Lower leg skin (tissue), 3 donors: ENCODE data around the gene CPXM2.

Experiments used
- CTCF ChIP-seq, 3 donors: fragments of 450-650 bp; IDR thresholded peaks; one replicate each; pipeline ENCODE4 v1.5.1; 2016; ENCODE audit warnings: antibody characterized with exemption in 3 of 3, mild to moderate bottlenecking in 3 of 3, moderate library complexity in 2 of 3
- POLR2A ChIP-seq, 2 donors: fragments of 450-650 bp; IDR thresholded peaks; one replicate each; pipeline ENCODE4 v1.6.1; 2016 to 2017; ENCODE audit warnings: antibody characterized with exemption in 2 of 2, mild to moderate bottlenecking in 1 of 2, moderate library complexity in 1 of 2

DNA sequence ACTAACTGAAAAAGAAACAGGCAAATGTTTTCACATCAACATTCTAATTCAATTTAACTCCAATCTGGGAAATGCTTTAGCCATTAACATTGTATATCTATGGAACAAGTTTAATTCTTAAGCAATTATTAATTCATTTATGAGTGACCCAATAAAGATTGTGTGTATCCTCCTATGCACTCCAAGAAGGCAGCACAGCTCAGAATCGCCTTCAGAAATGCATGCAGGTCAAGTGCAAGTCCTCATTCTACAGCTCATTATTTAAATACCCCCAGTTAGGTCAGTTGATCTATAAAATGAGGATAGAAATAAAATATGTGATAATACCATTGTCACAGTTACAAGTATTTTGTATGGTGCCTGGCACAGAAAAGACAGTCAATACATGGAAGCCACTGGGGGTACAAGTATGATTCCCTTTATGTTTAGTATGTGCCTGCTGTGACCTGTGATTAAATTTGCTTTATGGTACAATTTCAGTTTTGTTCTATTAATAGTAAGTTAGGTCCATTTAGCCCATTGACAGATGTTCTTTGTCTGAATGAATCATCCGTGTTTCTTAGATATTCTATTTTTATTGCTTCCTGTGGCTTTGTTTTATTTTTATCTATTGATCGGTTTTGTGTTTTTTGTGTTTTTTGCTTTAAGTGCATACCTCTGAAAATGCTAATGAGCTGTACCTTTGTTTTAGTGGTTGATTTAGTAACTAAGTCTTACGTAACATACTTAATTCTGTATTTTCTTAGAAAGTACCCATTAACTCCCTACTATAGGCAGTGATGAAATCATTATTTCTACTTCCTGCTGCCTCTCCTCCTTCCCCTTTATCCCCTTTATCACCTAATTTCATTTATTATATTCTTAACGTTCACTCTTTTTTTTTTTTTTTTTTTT lies 42.8 kb downstream of the CPXM2 start:
- no peak for TF ChIP-seq POLR2A (IDR thresholded peaks at IDR 0.05)
- TF ChIP-seq CTCF (IDR thresholded peaks at IDR 0.05), result no peak
